ENCODE measurements around the gene PGM5.

- TF ChIP-seq POLR2AphosphoS5 (IDR thresholded peaks at IDR 0.05; ENCODE audit: low read depth, low read length), result no peak
- no peak for TF ChIP-seq POLR2A (IDR thresholded peaks at IDR 0.05; ENCODE audit: low read depth, low read length)
- no peak for TF ChIP-seq SPI1 (IDR thresholded peaks at IDR 0.05; ENCODE audit: low read depth, low read length)
Measured at GRCh38 chr9:68419901-68420300, 63.5 kb downstream of the PGM5 start.
